Keratinocyte (primary cell): Measurements from ENCODE around the gene FMN1. TPM values are rescaled to one million over a fixed set of nuclear protein-coding genes. Genes with fewer than 3 reads are reported as not detected.

Source experiments
- DNase-seq: peaks from one replicate; pipeline ENCODE4 v3.0.0-alpha.2; 2011; ENCODE audit warnings: low read depth, missing footprints, low spot score
- FAIRE-seq: peaks from 2 replicates; lab custom pipeline; 2011; peaks lifted over from hg19 to GRCh38; lab: Jason Lieb, UNC
- H2AFZ ChIP-seq: 2 replicates; pipeline ENCODE4 v1.6.0; 2012; ENCODE audit warnings: low read length, control low read depth, inconsistent platforms; ENCODE audit not compliant: control insufficient read depth
- H3K27ac ChIP-seq: 2 replicates; pipeline ENCODE4 v1.5.1; 2011; ENCODE audit warnings: low read length; ENCODE audit not compliant: control insufficient read depth, insufficient read depth
- H3K27me3 ChIP-seq: 3 replicates; pipeline ENCODE4 v1.6.0; 2011; ENCODE audit warnings: low read length; ENCODE audit not compliant: control insufficient read depth, insufficient read depth; ENCODE audit errors: extremely low read depth
- H3K36me3 ChIP-seq, 2 experiments: 2 replicates in 1 of 2; 3 replicates in 1 of 2; pipeline ENCODE4 v1.5.1; 2011; ENCODE audit warnings: low read length in 2 of 2, mild to moderate bottlenecking in 1 of 2; ENCODE audit not compliant: control insufficient read depth in 2 of 2, insufficient read depth in 2 of 2; ENCODE audit errors: extremely low read depth in 1 of 2
- H3K4me1 ChIP-seq: 3 replicates; pipeline ENCODE4 v1.5.1; 2011; ENCODE audit warnings: low read length; ENCODE audit not compliant: control insufficient read depth, insufficient read depth; ENCODE audit errors: extremely low read depth
- H3K4me2 ChIP-seq: 3 replicates; pipeline ENCODE4 v1.6.0; 2011; ENCODE audit warnings: low read depth, low read length; ENCODE audit not compliant: control insufficient read depth, insufficient read depth; ENCODE audit errors: extremely low read depth
- H3K4me3 ChIP-seq, 3 experiments: fragments of 200-600 bp in 1 of 3; sonication (generic) in 1 of 3; 2 replicates in 2 of 3; 3 replicates in 1 of 3; pipeline ENCODE4 v1.5.1; 2011 to 2016; ENCODE audit warnings: low read length in 3 of 3, mild to moderate bottlenecking in 3 of 3, control low read depth in 2 of 3, inconsistent platforms in 1 of 3, low read depth in 1 of 3, mixed read lengths in 1 of 3, mixed run types in 1 of 3, moderate library complexity in 1 of 3; ENCODE audit not compliant: control insufficient read depth in 2 of 3, insufficient read depth in 2 of 3; ENCODE audit errors: extremely low read depth in 1 of 3
- H3K79me2 ChIP-seq: 2 replicates; pipeline ENCODE4 v1.6.0; 2012; ENCODE audit warnings: low read length; ENCODE audit not compliant: control insufficient read depth, insufficient read depth
- H3K9ac ChIP-seq: 3 replicates; pipeline ENCODE4 v1.6.0; 2011; ENCODE audit warnings: low read length; ENCODE audit not compliant: control insufficient read depth, insufficient read depth; ENCODE audit errors: extremely low read depth
- H3K9me1 ChIP-seq: 3 replicates; pipeline ENCODE4 v1.6.0; 2011; ENCODE audit warnings: low read length; ENCODE audit not compliant: control insufficient read depth, insufficient read depth; ENCODE audit errors: extremely low read depth
- H3K9me3 ChIP-seq: 2 replicates; pipeline ENCODE4 v1.5.1; 2012; ENCODE audit warnings: low read depth, low read length; ENCODE audit not compliant: control insufficient read depth
- H4K20me1 ChIP-seq: 3 replicates; pipeline ENCODE4 v1.6.0; 2011; ENCODE audit warnings: low read length; ENCODE audit not compliant: control insufficient read depth, insufficient read depth; ENCODE audit errors: extremely low read depth
- CTCF ChIP-seq, 3 experiments: IDR thresholded peaks in 1 of 3; conservative IDR thresholded peaks in 1 of 3; optimal IDR thresholded peaks in 1 of 3; 2 replicates in 2 of 3; 3 replicates in 1 of 3; pipeline versions ENCODE3 to v1.5.1; 2011; ENCODE audit warnings: low read length in 3 of 3, mild to moderate bottlenecking in 3 of 3, moderate library complexity in 2 of 3, control low read depth in 1 of 3, inconsistent platforms in 1 of 3; ENCODE audit not compliant: insufficient read depth in 2 of 3; ENCODE audit errors: extremely low read depth in 1 of 3
- EZH2 ChIP-seq: IDR thresholded peaks from one replicate; pipeline ENCODE4 v1.6.1; 2012; ENCODE audit warnings: inconsistent platforms, mild to moderate bottlenecking, low read length, moderate library complexity
- dilution Hi-C: fragments of 300-500 bp; cut with MboI; formaldehyde crosslinking; loops from one replicate; pipeline ENCODE4 v1.7.0; 2020; ENCODE audit warnings: low sequenced_read_pairs; ENCODE audit not compliant: extremely low pct_ligation_motif_present
- polyA plus RNA-seq, 5 experiments: library from polyadenylated mRNA; depleted of rRNA in 3 of 5; stranded (reverse) in 3 of 5; stranded (forward) in 1 of 5; unstranded in 1 of 5; fragments of >200 nt; gene quantifications; 1 replicate in 1 of 5; 2 replicates in 3 of 5; 3 replicates in 1 of 5; pipeline versions ENCODE4 v1.2.1 to v1.2.3, GENCODE V29; 2011 to 2012; ENCODE audit warnings: missing spikeins in 2 of 5, low read depth in 1 of 5, low replicate concordance in 1 of 5

The FMN1 gene
- polyA plus RNA-seq, 1 donor (not counting 4 experiments of a cell fraction or from before 2014, with no cell fraction given): 0.71 TPM

GRCh38 chr15:32903591-32904290 lies 290.8 kb downstream of the FMN1 start:
- DNase-seq: no peak
- Histone ChIP-seq H3K27ac (no peak overlapping the region), H3K9me1 (no peaks in the 10 kb centered on the region), H3K36me3 (no peaks in the 10 kb centered on the region), H3K4me1 (no peaks in the 10 kb centered on the region), H3K9ac (no peak overlapping the region), H3K27me3 (no peaks in the 10 kb centered on the region), H4K20me1 (no peaks in the 10 kb centered on the region), H2AFZ (no peak overlapping the region), H3K79me2 (no peaks in the 10 kb centered on the region), H3K9me3 (no peaks in the 10 kb centered on the region), H3K4me2 (no peak overlapping the region), H3K4me3 (no peak overlapping the region)
- FAIRE-seq: no peak
- dilution Hi-C loops: no loop called here
- TF ChIP-seq EZH2 (no peak), CTCF (optimal IDR thresholded peaks at IDR 0.05 in 1 of 3, IDR thresholded peaks at IDR 0.05 in 1 of 3, conservative IDR thresholded peaks at IDR 0.05 in 1 of 3; ENCODE audit: extremely low read depth in 1 of 3, insufficient read depth in 2 of 3, low read length in 3 of 3) (no peak)

GRCh38 chr15:32901995-32902394 lies 292.5 kb downstream of the FMN1 start:
- no peaks in the 10 kb centered on the region for H3K79me2 ChIP-seq
- no peak overlapping the region for H3K4me3 ChIP-seq
- H3K27ac ChIP-seq: no peak overlapping the region
- FAIRE-seq (no peak), DNase-seq (no peak)
- H4K20me1 ChIP-seq: no peaks in the 10 kb centered on the region
- dilution Hi-C loops: no loop called here
- no peaks in the 10 kb centered on the region for H3K27me3 ChIP-seq
- H2AFZ ChIP-seq: no peak overlapping the region
- no peaks in the 10 kb centered on the region for H3K9me1 ChIP-seq
- H3K9me3 ChIP-seq: no peaks in the 10 kb centered on the region
- H3K36me3 ChIP-seq: no peaks in the 10 kb centered on the region
- H3K9ac ChIP-seq: no peak overlapping the region
- no peaks in the 10 kb centered on the region for H3K4me1 ChIP-seq
- TF ChIP-seq CTCF (optimal IDR thresholded peaks at IDR 0.05 in 1 of 3, IDR thresholded peaks at IDR 0.05 in 1 of 3, conservative IDR thresholded peaks at IDR 0.05 in 1 of 3; ENCODE audit: extremely low read depth in 1 of 3, insufficient read depth in 2 of 3, low read length in 3 of 3): no peak
- no peak for TF ChIP-seq EZH2
- no peak overlapping the region for H3K4me2 ChIP-seq
